ENCODE results near the gene IFT57.

The IFT57 gene

GRCh38 chr3:108223928-108224327, 1.7 kb upstream of the IFT57 start:
- peak overlapping the region in 1 of 10 experiments; percentile 88; a peak in 1 of 20 replicates for H3K4me3 ChIP-seq
- H3K9ac ChIP-seq = peak overlapping the region in 3 of 11 experiments; percentile 10 to 90 (median 89); a peak in 2 of 22 replicates
- peak overlapping the region; percentile 79 to 98 (median 91) for H3K4me2 ChIP-seq

DNA sequence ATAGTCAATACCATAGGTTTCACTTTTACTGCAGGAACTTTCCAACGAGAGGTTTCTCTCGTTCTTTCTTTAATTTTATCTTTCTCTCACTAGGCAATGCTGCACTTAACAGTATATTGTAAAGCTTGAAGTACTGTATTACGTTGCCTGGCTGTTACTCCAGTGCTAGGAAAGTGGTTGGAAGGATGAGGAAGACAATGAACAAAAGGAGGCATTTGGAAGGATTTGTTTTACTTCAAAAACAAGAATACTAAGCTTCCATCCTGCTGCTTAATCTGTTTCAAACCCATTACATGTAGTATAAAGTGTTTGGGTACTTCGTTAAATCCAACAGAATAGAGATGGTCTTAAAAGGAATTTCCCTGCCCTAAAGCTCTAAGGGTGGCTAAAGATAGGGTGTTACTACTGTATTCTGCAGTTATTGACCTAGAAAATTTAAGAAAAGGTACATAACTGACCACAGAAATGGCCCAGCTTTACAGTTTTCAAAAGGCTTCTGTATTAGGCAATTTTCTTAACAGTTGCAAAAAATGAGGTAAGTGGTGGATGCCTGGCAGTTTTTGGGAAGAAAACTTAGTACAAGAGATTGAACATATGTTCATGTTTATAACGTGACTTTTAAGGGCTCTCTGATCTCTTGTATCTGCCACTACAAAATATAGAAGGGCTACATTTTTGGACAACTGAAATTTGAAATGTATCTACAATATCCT, 785 bp upstream of the IFT57 start:
- TF ChIP-seq Cebpa-rat (IDR thresholded peaks at IDR 0.05) = no peak

More at GRCh38 chr3:108223928-108224327, 1.7 kb upstream of the IFT57 start:
- Histone ChIP-seq H3K36me3 (no peaks in the 10 kb centered on the region), H4K20me1 (no peaks in the 10 kb centered on the region), H3K27ac (peak overlapping the region in 6 of 11 experiments; percentile 22 to 93 (median 50); a peak in 8 of 22 replicates), H3K4me1 (peaks cover 29 to 48% (median 32%) of the 10 kb centered on the region in 10 experiments), H3K27me3 (no peaks in the 10 kb centered on the region), H3K9me3 (replicated peaks in 1 of 11) (no peaks in the 10 kb centered on the region)
- TF ChIP-seq Cebpa-rat (IDR thresholded peaks at IDR 0.05) = peak in 7 of 11 experiments; percentile 16 to 57 (median 22); a peak in 6 of 22 replicates

DNA sequence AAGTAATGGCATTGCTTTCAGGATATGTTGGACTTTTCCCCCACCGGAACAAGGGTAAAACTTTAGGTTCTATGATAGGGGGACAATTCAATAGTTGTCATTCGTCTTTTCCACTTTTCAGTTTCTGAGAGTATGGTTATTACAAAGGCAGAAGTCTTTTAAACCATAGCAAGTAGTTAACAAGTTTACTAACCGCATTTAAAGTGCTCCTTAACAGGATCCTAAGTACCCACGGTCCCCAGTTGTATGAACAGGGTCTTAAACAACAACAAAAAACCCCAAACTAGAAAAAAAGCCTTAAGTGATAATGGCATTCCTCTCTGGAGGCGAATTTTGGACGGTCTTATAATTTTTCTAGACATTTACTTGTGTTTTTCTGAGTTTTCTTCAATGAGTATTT, 831 bp downstream of the IFT57 start:
- peak overlapping the region in 6 of 11 experiments; percentile 62 to 93 (median 79); a peak in 9 of 22 replicates for H3K27ac ChIP-seq
- H3K9me3 ChIP-seq (replicated peaks in 1 of 11) = no peaks in the 10 kb centered on the region
- H3K4me2 ChIP-seq = peak overlapping the region; percentile 79 to 98 (median 91)

More for the DNA sequence above, 785 bp upstream of the IFT57 start:
- Histone ChIP-seq H3K4me1 (peaks cover 29 to 48% (median 32%) of the 10 kb centered on the region in 10 experiments), H4K20me1 (no peaks in the 10 kb centered on the region), H3K36me3 (peaks cover 0 to 5% (median 0%) of the 10 kb centered on the region in 11 experiments; a peak in 2 of 22 replicates), H3K4me2 (peak overlapping the region; percentile 79 to 98 (median 91)), H3K9ac (peak overlapping the region; percentile 68 to 90 (median 82)), H3K27me3 (no peaks in the 10 kb centered on the region), H3K9me3 (replicated peaks in 1 of 11) (no peaks in the 10 kb centered on the region), H3K27ac (peak overlapping the region; percentile 15 to 93 (median 64); a peak in 19 of 22 replicates), H3K4me3 (peak overlapping the region; percentile 66 to 89 (median 85))

DNA sequence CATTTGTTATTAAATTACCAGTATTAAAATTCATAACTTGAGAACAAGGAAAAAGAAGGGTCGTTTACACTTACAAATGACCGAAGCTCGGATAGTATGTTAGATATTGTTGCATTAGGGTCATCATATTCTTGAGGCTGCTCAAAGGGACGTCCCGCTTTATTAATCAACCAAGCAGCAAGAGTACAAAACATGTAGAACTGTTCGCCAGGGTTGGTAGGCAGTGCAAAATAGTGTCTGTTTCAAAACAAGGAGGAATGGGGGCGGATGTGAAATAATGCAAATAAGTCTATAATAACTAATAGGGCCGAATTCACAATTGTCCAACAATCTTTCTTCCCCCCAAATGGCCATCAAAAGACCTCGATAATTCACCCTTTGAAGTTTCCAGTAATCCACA, 2.9 kb downstream of the IFT57 start:
- no peak overlapping the region for H3K27ac ChIP-seq
- peaks cover 24 to 44% (median 32%) of the 10 kb centered on the region in 10 experiments for H3K4me1 ChIP-seq
- H3K9ac ChIP-seq = no peak overlapping the region
- H4K20me1 ChIP-seq = no peaks in the 10 kb centered on the region
- peaks cover 0 to 9% (median 3%) of the 10 kb centered on the region in 11 experiments; a peak in 5 of 22 replicates for H3K36me3 ChIP-seq
- peak overlapping the region in 2 of 11 experiments; percentile 91 to 95; a peak in 3 of 22 replicates for H3K4me2 ChIP-seq
- no peaks in the 10 kb centered on the region for H3K27me3 ChIP-seq
- H3K4me3 ChIP-seq = no peak overlapping the region
- TF ChIP-seq Cebpa-rat (IDR thresholded peaks at IDR 0.05) = no peak
- H3K9me3 ChIP-seq (replicated peaks in 1 of 11) = no peaks in the 10 kb centered on the region

More for the DNA sequence above, 831 bp downstream of the IFT57 start:
- Histone ChIP-seq H4K20me1 (no peaks in the 10 kb centered on the region), H3K27me3 (no peaks in the 10 kb centered on the region), H3K4me3 (peak overlapping the region; percentile 66 to 89 (median 85)), H3K36me3 (peaks cover 0 to 7% (median 0%) of the 10 kb centered on the region in 11 experiments; a peak in 4 of 22 replicates), H3K4me1 (peaks cover 29 to 48% (median 32%) of the 10 kb centered on the region in 10 experiments), H3K9ac (peak overlapping the region; percentile 68 to 90 (median 82))
- TF ChIP-seq Cebpa-rat (IDR thresholded peaks at IDR 0.05) = no peak

DNA sequence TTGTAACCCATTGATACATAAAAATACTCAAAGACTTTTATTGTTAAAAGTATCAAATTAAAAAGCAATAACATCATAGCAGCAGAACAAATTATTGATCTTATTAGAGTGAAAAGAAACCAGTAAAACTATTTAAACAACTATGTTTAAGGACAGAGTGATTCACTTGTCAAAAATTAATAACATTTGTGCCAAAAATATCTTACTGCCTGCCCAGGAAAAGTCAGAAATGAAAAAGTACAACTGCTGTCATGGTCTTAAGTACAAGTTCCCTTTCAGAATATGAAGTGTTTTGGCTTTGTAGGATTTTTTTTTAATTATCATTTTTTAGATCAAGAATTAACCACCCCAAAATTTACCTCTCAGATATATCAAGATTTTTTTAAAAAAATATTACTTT, 3.4 kb downstream of the IFT57 start:
- Histone ChIP-seq H3K4me3 (no peak overlapping the region), H3K27ac (no peak overlapping the region), H3K4me2 (no peak overlapping the region), H3K36me3 (peaks cover 0 to 9% (median 4%) of the 10 kb centered on the region in 11 experiments; a peak in 6 of 22 replicates), H3K9me3 (replicated peaks in 1 of 11) (no peaks in the 10 kb centered on the region), H4K20me1 (no peaks in the 10 kb centered on the region), H3K27me3 (no peaks in the 10 kb centered on the region), H3K4me1 (peaks cover 18 to 39% (median 26%) of the 10 kb centered on the region in 10 experiments), H3K9ac (no peak overlapping the region)
- no peak for TF ChIP-seq Cebpa-rat (IDR thresholded peaks at IDR 0.05)

DNA sequence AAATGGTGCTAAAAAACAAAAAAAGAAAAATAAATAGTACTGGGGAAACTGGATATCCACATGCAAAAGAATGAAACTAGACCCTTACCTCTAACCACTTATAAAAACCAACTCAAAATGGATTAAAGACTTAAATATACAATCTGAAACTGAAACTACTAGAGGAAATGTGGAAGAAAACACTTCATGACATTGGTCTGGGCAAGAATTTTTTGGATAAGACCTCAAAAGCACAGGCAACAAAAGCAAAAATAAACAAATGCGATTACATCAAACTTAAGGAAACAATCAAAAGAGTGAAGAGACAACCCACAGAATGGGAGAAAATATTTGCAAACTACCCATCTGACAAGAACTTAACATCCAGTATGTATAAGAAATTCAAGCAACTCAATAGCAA, 6.4 kb downstream of the IFT57 start:
- Histone ChIP-seq H3K9me3 (replicated peaks in 1 of 11) (no peaks in the 10 kb centered on the region), H3K4me3 (no peak overlapping the region), H4K20me1 (no peaks in the 10 kb centered on the region), H3K4me2 (peak overlapping the region in 6 of 11 experiments; percentile 1 to 55 (median 21); a peak in 6 of 22 replicates), H3K27me3 (no peaks in the 10 kb centered on the region), H3K27ac (no peak overlapping the region), H3K9ac (no peak overlapping the region), H3K4me1 (peaks cover 0 to 23% (median 5%) of the 10 kb centered on the region in 10 experiments; a peak in 12 of 20 replicates), H3K36me3 (peaks cover 0 to 26% (median 16%) of the 10 kb centered on the region in 11 experiments; a peak in 20 of 22 replicates)
- no peak for TF ChIP-seq Cebpa-rat (IDR thresholded peaks at IDR 0.05)

GRCh38 chr3:108209579-108209978, 12.6 kb downstream of the IFT57 start:
- Histone ChIP-seq H3K27me3 (no peaks in the 10 kb centered on the region), H3K9me3 (replicated peaks in 1 of 11) (no peaks in the 10 kb centered on the region; a peak in 1 of 22 replicates), H3K27ac (no peak overlapping the region), H3K4me3 (no peak overlapping the region), H3K36me3 (peaks cover 0 to 31% (median 20%) of the 10 kb centered on the region in 11 experiments; a peak in 20 of 22 replicates), H3K4me1 (no peaks in the 10 kb centered on the region), H3K4me2 (no peak overlapping the region), H4K20me1 (no peaks in the 10 kb centered on the region), H3K9ac (no peak overlapping the region)
- no peak for TF ChIP-seq Cebpa-rat (IDR thresholded peaks at IDR 0.05)

DNA sequence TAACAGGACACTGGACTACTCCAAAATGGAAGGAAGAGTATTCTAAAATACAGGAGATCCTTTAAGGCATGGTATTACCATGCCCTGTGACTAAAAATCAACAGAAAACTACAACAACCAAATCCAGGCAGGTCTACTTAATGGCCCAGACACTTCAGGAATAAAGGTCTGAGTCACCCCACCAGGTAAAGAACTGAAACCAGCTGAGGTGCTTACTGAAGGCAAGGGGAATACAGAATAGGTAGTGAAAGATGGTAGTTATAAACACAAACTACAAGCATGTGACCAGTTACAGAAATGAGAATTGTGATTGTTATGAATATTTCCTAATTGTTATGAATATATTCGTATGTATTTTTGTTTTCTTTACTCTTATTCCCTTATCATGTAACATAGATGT, 13.4 kb downstream of the IFT57 start:
- peaks cover 0 to 32% (median 20%) of the 10 kb centered on the region in 11 experiments; a peak in 20 of 22 replicates for H3K36me3 ChIP-seq

DNA sequence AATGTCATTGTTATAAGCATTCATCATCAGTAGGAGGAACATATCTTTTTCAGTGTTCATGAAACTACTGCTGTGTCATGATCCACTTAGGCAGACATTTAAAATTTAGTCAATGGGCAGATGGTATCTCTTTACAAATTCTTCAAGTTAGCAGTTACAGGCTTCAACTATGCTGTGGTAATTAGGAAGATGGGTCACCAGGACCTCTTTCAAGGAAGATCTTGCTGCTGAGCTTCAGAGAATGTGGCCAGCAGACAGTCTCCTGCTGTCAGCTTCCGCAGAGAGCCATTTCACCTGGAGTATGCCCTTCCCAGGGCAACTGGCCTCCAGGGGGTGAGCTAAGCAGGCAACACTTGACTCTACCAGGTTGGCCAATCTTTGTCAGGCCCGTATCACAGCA, 19.4 kb downstream of the IFT57 start:
- Histone ChIP-seq H3K36me3 (peaks cover 0 to 10% (median 0%) of the 10 kb centered on the region in 11 experiments; a peak in 6 of 22 replicates), H4K20me1 (no peaks in the 10 kb centered on the region), H3K9me3 (replicated peaks in 1 of 11) (no peaks in the 10 kb centered on the region; a peak in 1 of 22 replicates), H3K9ac (no peak overlapping the region), H3K4me2 (no peak overlapping the region), H3K27me3 (no peaks in the 10 kb centered on the region), H3K4me3 (no peak overlapping the region), H3K27ac (no peak overlapping the region), H3K4me1 (no peaks in the 10 kb centered on the region)
- no peak for TF ChIP-seq Cebpa-rat (IDR thresholded peaks at IDR 0.05)

More for the DNA sequence above, 13.4 kb downstream of the IFT57 start:
- H3K4me1 ChIP-seq = no peaks in the 10 kb centered on the region
- H3K4me3 ChIP-seq = no peak overlapping the region
- no peaks in the 10 kb centered on the region for H3K27me3 ChIP-seq
- no peaks in the 10 kb centered on the region; a peak in 1 of 22 replicates for H3K9me3 ChIP-seq (replicated peaks in 1 of 11)
- H4K20me1 ChIP-seq = no peaks in the 10 kb centered on the region
- no peak overlapping the region for H3K4me2 ChIP-seq
- no peak overlapping the region for H3K27ac ChIP-seq
- no peak for TF ChIP-seq Cebpa-rat (IDR thresholded peaks at IDR 0.05)
- no peak overlapping the region for H3K9ac ChIP-seq
